GM19455 (cell line): ENCODE data around the gene SYNE2.
A peak's percentile ranks its signal among the peaks of the same experiment; 100 is the strongest.

Experiments used
- ATAC-seq: cut with Tn5 transposase; IDR thresholded peaks from one replicate; pipeline ENCODE4 v1.9.1; 2021; ENCODE audit not compliant: unreplicated experiment

The SYNE2 gene

DNA sequence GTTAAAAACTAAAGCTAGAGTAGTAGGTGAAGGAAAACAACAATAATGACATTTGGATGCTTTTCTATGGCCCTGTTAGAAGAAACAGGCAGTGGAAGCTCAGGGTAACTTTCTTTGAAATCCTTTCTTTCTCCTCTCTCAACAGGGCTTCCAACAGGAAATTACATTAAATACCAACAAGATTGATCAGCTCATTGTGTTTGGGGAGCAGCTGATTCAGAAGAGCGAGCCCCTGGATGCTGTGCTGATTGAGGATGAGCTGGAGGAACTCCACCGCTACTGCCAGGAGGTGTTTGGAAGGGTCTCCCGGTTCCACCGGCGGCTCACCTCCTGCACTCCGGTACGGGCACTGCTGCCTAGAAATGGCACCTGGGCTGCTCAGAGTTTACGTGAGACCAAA is 359.9 kb downstream of the SYNE2 start:
- ATAC-seq, result no peak

GRCh38 chr14:64213086-64213485 is 360.3 kb downstream of the SYNE2 start:
- ATAC-seq, result no peak

GRCh38 chr14:64213853-64214570 is 361.2 kb downstream of the SYNE2 start:
- no peak for ATAC-seq

DNA sequence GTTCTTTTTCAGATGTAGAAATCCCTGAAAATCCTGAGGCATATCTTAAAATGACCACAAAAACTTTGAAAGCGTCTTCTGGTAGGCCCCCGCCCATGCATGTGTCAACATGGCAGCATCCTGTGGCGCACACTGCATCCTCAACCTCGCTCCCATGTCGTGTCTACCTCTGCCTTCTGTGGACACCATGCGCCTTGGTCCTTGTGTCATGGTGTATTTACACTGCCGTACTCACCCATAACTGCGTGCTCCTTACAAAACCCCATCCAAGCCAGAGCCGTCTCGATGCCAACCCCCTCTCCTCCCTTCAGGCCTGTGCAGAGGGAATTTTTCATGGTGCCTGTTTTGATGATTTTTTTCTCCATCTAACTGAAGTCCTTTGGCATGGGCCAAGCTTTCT is 362.5 kb downstream of the SYNE2 start:
- no peak for ATAC-seq

- ATAC-seq, result no peak
Observed at GRCh38 chr14:64215978-64216377, 363.2 kb downstream of the SYNE2 start.

DNA sequence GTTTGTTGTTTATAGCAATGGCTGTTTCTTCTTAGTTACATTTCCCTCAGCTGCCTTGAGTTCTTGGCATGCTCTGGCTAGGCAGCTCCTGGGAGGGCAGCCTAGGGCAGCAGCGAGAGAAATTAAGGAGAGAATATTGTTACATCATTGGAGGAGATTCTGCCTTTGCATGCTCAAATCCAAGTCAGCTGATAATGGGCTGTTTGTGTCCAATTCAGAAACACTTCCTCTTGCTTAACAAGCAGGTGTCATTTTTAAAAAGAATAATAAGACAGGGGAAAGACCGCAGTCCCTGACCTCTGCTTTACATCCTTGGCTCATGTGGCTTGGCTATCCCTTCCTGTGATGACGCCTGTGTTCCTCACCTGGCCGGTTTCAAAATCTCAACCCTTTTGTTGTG is 364.5 kb downstream of the SYNE2 start:
- no peak for ATAC-seq

DNA sequence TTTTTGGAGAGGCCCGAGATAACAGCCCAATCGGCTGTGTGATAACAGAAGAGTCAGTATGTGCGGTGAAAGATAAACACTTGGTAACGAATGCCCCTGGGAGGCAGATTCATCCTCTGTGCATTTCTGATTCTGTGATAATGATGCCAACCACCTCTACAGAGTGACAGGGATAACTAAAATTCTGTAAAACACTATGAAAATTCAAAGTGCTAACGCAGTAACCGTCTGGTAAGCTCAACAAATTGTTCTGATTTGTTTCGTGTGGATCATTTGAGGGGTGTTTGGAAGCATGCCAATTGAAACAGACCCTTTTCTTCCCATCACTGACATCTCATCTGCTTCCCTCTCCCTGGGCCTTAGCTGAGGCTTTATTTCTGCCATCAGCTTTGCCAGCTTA is 365.0 kb downstream of the SYNE2 start:
- no peak for ATAC-seq

- ATAC-seq, result no peak
Observed at GRCh38 chr14:64218344-64219240, 365.8 kb downstream of the SYNE2 start.

GRCh38 chr14:64220056-64220455 is 367.3 kb downstream of the SYNE2 start:
- ATAC-seq, result no peak

- ATAC-seq, result no peak
Observed at GRCh38 chr14:64220466-64220865, 367.7 kb downstream of the SYNE2 start.

GRCh38 chr14:64221391-64222003 is 368.7 kb downstream of the SYNE2 start:
- no peak for ATAC-seq

DNA sequence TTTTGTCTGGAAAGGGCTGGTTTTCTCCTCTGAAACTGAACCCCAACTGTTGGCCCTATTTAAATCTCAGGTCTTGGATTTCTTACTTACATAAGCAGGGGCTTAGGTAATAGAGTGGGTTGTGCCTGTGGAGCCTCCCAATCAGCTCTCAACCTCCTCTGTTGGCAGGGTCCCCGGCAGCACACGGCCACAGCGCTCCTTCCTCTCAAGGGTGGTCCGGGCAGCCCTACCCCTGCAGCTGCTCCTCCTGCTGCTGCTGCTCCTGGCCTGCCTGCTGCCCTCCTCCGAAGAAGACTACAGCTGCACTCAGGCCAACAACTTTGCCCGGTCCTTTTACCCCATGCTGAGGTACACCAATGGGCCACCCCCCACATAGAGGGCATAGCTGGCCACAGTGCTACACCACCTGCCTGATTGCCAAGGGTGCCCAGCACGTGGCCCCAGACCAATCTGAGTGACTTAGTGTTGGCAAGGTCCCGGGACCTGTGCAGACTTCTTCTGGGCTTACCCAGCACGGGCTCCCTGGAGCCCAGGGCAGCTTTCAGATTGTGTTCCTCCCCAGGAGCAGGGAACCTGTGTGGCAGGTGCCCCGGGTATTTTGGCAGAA is 372.4 kb downstream of the SYNE2 start:
- ATAC-seq, result no peak

- ATAC-seq, result no peak
Observed at GRCh38 chr14:64227856-64228255, 375.1 kb downstream of the SYNE2 start.

- no peak for ATAC-seq
Observed at GRCh38 chr14:64229489-64229888, 376.7 kb downstream of the SYNE2 start.

DNA sequence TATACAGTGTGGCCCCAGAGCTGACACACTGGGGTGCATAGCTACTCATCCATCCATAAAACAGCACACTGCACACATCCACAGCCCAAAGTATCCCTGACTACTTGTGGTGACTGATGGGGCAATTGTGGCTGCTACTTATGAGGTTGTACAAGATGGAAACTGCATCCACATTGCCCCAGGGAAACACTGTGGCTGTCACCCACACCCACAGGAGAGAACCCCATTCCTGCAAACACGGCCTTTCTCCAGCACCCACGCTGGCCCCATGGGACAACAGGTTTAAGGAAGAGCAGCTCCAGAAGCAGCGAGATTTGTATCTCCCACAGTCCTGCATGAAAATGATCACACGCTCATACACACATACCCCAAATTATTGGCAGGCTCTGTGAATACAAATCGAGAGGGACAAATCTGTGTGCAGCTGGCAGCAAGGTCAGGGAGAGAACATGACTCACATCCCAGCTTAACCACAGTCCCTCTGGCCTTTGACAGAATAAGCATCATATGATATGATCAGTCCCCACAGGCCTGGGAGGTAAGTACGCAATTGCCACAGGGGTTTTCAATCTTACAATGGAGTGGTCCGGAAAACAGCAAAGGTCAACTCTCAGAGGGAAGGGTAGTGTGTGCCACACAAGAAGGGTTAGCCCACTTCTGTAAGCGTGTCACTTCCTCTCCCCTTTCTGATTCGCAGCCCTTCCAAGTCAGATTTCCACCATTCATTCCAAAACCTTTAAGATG is 379.5 kb downstream of the SYNE2 start:
- ATAC-seq, result no peak

DNA sequence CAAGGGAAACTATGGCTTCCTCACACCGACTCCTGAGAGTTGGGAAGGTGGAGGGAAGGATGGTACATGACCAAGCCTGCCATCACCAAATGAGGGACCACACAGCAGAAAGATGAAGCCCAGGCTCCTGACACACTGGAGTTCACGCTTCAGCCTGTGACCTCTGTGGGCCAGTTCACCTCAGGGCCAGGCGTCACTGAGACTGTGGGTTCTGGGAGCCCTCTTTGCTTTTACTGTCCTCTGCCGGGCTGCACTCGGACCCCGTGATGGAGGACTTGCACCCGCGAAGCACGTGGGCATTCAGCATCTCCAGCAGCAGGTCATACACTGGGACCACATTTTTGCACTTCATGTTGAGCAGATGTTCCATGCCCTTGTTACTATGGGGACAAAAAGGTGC is 380.1 kb downstream of the SYNE2 start:
- ATAC-seq, result no peak

- no peak for ATAC-seq
Observed at GRCh38 chr14:64233531-64234190, 380.9 kb downstream of the SYNE2 start.

DNA sequence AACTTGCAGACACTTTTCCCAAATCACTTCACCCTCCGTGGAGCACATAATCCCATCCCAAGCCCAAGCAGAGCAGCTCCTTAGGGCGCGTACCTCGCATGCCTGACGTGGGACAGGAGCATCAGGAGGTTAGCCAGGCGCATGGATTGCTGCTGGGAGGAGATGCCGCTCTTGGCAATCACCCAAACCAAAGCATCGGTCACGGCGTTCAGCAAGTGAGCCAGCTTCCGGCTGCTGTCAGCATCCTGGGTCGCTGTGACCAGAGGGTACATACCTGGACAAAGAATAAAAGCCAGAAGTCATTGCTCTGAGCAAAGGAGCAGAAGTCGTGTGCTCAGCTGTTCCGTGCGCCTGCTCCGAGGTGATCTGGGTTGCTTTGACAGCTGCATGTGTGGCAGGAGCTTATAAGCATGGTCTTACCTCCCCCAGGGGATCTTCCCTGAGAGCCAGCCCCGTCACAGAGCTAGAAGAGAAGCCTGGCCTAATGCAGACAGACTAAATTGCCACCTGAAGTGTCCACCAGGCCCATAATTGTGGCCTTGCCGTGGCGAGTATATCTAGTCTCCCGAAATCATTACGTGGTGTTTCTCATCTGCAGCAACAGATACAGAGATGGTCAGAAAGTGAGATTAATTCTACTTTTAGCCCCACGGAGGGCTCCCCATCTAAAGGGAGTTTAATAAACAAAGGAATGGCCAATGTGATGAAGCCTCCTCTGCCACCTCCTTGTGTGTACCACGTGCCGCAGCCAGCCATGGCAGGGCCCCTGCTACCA is 382.3 kb downstream of the SYNE2 start:
- peak; percentile 8 for ATAC-seq
